GM12873 (cell line): ENCODE measurements around the gene CRYBG2.

Experiments used
- CTCF ChIP-seq: IDR thresholded peaks from 2 replicates; pipeline ENCODE4 v1.5.1; 2012; ENCODE audit warnings: low read depth, mild to moderate bottlenecking, moderate library complexity, low read length, control low read depth; ENCODE audit not compliant: insufficient read depth; ENCODE audit errors: missing control alignments

Gene CRYBG2

DNA sequence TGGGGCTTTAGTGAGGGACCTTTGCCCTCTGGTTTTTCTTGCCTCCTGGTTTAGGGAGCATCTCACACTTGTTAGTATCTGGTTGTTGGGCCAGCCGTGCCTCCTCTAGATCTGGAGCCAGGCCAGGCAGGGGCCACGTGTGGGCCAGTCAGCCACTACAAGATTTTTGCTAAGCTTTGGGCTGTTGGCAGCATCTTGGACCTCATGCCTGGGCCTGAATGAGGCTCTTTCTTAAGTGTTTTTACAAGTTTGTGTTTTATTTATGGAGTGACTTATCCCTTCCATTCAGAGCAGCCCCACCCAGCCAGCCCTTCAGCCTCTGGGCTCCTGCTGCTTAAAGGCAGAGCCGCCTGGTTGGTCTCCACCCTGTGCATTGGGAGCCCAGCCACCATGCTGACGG lies 75.6 kb downstream of the CRYBG2 start:
- no peak for TF ChIP-seq CTCF

DNA sequence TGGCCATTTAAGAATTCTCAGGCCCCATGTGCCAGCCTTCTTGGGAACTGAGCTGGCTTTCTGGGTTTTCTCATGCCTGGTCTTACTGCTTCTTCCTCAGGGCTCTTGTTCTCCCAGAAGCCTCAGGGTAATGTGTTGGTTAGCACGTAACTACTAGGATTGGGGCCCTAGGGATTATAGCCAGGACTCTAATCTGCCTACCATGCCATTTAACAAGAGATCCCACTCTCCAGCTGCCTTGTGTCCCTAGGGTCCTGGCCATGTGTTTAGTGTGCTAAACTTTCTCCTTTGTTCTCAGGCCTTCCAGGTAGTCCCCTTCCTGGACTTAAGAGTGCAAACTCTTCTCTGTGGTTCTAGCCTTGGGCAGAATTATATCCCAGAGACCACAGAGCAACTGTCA lies 76.2 kb downstream of the CRYBG2 start:
- TF ChIP-seq CTCF = no peak

GRCh38 chr1:26277261-26277661 lies 76.7 kb downstream of the CRYBG2 start:
- no peak for TF ChIP-seq CTCF

GRCh38 chr1:26276432-26276838 lies 77.5 kb downstream of the CRYBG2 start:
- no peak for TF ChIP-seq CTCF

DNA sequence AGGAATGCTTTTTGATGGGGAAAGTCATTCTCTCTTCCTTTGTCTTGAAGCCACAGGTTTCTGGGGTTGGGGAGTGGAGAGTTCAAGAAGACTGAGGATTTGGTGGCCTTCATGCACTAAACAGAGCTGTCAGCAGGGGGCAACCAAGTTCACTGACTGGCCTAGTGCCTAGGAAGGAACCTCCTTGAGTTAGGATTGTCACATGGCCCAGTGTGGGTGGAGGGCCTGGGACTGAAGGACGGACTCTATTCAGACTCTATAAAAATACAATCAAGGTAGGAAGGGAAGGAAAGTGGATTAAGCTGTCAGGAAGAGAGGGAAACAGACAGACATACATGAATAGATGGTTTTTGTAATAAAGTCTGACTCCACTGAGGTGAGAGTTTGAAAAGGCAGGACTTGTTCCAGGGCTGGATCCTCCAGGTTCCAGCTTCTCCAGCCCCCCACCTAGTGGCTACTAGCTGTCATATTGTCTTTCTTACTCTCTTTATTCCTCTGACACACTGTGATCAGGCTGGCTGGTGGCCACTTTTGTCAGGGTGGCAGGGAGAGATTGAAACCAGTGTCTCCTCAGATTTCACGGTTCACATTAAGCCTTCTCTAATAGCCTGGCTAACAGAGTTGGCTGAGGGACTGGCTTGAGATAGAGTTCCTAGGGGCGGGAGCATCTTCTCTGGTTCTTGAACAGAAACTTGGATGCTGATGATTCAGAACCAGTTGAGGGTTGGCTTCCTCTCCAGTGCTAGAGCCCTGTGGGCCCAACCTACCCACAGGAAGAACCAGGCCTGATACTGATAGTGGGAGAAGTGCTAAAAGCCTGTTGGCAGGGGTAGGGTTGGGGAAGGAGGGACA lies 78.1 kb downstream of the CRYBG2 start:
- peak; percentile 90 for TF ChIP-seq CTCF

GRCh38 chr1:26274801-26275425 lies 79.0 kb downstream of the CRYBG2 start:
- no peak for TF ChIP-seq CTCF
